GM12874 (cell line): ENCODE measurements around the gene CARD18.

ENCODE experiments used
- TF ChIP-seq, protein P1 (sequence below): IDR thresholded peaks from 2 replicates; pipeline ENCODE4 v1.5.1; 2011; ENCODE audit warnings: low read depth, mild to moderate bottlenecking, control low read depth, low read length, moderate library complexity; ENCODE audit not compliant: insufficient read depth

Gene CARD18

DNA sequence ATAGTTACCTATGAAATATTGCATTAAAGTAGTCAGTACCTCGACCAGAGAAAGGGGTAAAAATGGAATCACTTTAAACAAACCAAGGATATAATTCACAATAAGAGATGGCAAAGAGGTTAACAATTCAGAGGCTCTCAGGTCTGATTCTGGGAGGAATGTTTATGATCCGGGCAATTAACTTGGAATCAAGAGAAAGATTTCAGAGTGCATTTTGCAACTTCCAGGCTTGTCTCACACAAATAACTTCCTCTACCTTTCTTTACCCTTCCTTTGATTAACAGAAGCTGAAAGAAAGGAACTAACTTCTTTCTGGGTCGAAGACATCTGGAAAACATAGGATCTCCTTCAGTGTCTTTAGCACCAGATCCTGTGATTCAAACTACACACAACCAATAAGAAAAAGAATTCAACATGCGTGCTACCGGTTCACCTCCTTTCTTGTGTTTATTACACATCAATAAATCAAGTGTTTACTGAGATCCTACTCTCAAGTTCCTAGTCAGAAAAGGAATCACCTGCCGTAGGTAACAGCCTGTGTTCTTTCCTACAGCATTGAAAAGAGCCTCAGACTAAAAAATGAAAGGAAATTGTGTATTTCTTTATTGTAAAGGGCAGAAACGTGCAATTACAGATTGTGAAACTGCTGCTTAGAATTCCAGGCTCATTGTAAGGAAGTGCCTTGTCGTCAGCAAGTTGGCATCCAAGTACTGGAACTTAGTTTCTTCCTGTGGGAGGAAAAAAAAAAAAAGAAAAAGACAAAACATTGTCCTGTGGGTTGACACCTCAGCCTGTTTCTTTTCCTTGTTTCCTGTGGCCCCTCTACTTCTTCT, 29.5 kb downstream of the CARD18 start:
- TF ChIP-seq, protein P1, sequence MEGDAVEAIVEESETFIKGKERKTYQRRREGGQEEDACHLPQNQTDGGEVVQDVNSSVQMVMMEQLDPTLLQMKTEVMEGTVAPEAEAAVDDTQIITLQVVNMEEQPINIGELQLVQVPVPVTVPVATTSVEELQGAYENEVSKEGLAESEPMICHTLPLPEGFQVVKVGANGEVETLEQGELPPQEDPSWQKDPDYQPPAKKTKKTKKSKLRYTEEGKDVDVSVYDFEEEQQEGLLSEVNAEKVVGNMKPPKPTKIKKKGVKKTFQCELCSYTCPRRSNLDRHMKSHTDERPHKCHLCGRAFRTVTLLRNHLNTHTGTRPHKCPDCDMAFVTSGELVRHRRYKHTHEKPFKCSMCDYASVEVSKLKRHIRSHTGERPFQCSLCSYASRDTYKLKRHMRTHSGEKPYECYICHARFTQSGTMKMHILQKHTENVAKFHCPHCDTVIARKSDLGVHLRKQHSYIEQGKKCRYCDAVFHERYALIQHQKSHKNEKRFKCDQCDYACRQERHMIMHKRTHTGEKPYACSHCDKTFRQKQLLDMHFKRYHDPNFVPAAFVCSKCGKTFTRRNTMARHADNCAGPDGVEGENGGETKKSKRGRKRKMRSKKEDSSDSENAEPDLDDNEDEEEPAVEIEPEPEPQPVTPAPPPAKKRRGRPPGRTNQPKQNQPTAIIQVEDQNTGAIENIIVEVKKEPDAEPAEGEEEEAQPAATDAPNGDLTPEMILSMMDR = no peak

GRCh38 chr11:105109321-105109720, 30.2 kb downstream of the CARD18 start:
- TF ChIP-seq, protein P1 = no peak

DNA sequence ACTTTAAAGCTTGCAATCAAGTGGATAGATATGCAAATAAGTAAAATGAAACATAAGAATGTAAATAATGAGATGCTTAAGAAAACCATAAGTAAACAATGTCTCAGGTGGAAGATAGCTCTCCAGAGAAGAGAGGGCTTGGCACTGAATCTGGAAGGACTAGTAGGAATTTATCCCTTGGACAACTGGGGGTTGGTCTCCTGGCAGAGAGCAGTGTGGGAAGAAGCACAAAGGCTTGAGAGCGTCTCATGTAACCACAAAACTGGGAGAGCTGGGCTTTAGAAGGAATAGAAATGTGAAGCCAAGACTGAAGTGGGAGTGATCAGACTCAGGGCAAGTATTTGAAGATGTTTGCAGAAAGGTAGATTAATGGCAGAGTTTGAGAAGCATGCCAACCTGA, 31.3 kb downstream of the CARD18 start:
- TF ChIP-seq, protein P1 = no peak

DNA sequence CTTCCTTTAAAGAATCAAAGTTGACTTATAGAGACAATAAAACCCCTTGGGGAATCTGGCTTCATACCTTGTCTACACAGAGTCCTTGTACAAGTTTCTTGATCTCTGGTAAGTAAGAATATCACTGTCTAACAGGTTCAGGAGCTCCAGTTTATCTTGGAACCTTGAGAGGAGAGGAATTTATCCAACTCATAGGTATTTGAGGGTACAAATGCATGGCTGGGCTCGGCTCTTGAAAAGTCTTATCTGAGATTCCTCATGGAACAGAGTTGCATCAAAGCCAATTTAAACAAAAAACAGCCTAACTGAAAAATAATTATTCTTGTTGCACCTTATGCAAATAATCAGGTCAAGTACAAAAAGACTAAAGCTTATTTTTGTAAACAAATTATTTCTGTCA, 33.4 kb downstream of the CARD18 start:
- TF ChIP-seq, protein P1 = no peak

DNA sequence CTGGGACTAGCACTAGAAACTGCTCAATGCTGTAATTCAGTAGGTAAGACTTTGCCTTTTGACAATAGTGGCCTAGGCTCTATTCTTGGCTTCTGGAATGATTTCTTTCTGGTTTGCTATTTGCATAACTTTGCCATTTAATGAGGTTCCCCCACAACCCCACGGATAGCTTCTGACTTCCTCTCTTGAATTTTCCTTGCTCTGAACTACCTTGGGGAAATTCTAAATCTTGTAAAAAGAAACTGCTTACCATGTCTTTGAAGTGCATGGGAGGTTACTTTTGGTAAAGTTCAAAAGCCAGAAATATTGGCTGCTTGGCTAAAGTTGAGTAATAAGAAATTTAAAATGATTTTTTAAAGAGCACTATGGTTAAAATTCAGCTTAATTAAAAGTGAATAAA, 35.3 kb downstream of the CARD18 start:
- TF ChIP-seq, protein P1 = no peak

GRCh38 chr11:105103336-105103735, 36.2 kb downstream of the CARD18 start:
- TF ChIP-seq, protein P1 = no peak

GRCh38 chr11:105100981-105101630, 38.5 kb downstream of the CARD18 start:
- TF ChIP-seq, protein P1 = no peak
